Progenitor cell of endocrine pancreas (in vitro differentiated cells): ENCODE results near the gene CPZ. TPM values are rescaled to one million over a fixed set of nuclear protein-coding genes. Genes with fewer than 3 reads are reported as not detected.
A peak's percentile ranks its signal among the peaks of the same experiment; 100 is the strongest.

Experiments used
- DNase-seq: peaks from one replicate; pipeline ENCODE4 v3.0.0; 2021; ENCODE audit warnings: low spot score; ENCODE audit not compliant: unreplicated experiment
- H3K27ac Mint-ChIP-seq: 2 replicates; pipeline ENCODE4 v1.8.0; 2021; ENCODE audit warnings: mild to moderate bottlenecking, moderate library complexity, mixed read lengths
- H3K27me3 Mint-ChIP-seq: 2 replicates; pipeline ENCODE4 v1.8.0; 2021; ENCODE audit warnings: mixed read lengths
- H3K36me3 Mint-ChIP-seq: 2 replicates; pipeline ENCODE4 v1.8.0; 2022; ENCODE audit warnings: mixed read lengths; ENCODE audit not compliant: insufficient read depth
- H3K4me1 Mint-ChIP-seq: 2 replicates; pipeline ENCODE4 v1.8.0; 2021; ENCODE audit warnings: low read depth, mixed read lengths
- H3K4me3 Mint-ChIP-seq: 2 replicates; pipeline ENCODE4 v1.8.0; 2021; ENCODE audit warnings: low read depth, mild to moderate bottlenecking, moderate library complexity, mixed read lengths
- H3K9me3 Mint-ChIP-seq: 2 replicates; pipeline ENCODE4 v1.8.0; 2021; ENCODE audit warnings: low read depth, mixed read lengths
- CTCF ChIP-seq: fragments of 200-600 bp; sonication (generic); IDR thresholded peaks from one replicate; pipeline ENCODE4 v1.5.0; 2021; ENCODE audit warnings: antibody characterized with exemption, mild to moderate bottlenecking; ENCODE audit not compliant: unreplicated experiment
- total RNA-seq: library from RNA; stranded (reverse); gene quantifications from 2 replicates; pipeline ENCODE4 v1.2.1, GENCODE V29; 2021

CPZ gene
- total RNA-seq, 1 donor from 2014 or later: 0.19 TPM

- Mint-ChIP-seq H3K36me3 (no peaks in the 10 kb centered on the region), H3K4me3 (no peak overlapping the region), H3K27me3 (peaks cover 50% of the 10 kb centered on the region), H3K4me1 (peaks cover 2% of the 10 kb centered on the region), H3K9me3 (no peaks in the 10 kb centered on the region), H3K27ac (peak overlapping the region; percentile 23)
- no peak for DNase-seq
- TF ChIP-seq CTCF: no peak
These were observed 71.7 kb downstream of the CPZ start for GRCh38 chr4:8664031-8664805.

DNA sequence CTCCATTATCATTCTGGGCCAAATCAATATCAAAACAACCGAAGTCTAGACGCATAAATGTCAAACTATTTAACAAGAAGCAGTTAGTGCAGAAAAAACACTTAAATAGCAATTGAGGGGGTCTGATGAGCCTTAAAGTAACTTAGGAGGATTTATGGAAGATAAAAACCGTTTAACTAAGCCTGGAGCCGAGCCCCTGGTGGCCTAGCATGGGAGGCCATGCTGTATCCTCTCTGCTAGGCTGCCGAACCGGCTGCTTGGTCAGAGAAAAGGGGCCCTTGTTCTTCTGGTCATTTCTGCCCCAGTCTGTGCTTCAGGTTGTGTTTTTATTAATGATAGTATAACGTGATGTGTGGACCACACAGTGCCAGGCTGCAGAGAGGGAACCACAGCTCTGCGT is 72.4 kb downstream of the CPZ start:
- H3K27ac Mint-ChIP-seq: no peak overlapping the region
- no peak for DNase-seq
- peak; percentile 29 for TF ChIP-seq CTCF
- no peak overlapping the region for H3K4me3 Mint-ChIP-seq
- H3K27me3 Mint-ChIP-seq: peaks cover 54% of the 10 kb centered on the region
- H3K4me1 Mint-ChIP-seq: peaks cover 2% of the 10 kb centered on the region
- H3K9me3 Mint-ChIP-seq: no peaks in the 10 kb centered on the region
- H3K36me3 Mint-ChIP-seq: no peaks in the 10 kb centered on the region

DNA sequence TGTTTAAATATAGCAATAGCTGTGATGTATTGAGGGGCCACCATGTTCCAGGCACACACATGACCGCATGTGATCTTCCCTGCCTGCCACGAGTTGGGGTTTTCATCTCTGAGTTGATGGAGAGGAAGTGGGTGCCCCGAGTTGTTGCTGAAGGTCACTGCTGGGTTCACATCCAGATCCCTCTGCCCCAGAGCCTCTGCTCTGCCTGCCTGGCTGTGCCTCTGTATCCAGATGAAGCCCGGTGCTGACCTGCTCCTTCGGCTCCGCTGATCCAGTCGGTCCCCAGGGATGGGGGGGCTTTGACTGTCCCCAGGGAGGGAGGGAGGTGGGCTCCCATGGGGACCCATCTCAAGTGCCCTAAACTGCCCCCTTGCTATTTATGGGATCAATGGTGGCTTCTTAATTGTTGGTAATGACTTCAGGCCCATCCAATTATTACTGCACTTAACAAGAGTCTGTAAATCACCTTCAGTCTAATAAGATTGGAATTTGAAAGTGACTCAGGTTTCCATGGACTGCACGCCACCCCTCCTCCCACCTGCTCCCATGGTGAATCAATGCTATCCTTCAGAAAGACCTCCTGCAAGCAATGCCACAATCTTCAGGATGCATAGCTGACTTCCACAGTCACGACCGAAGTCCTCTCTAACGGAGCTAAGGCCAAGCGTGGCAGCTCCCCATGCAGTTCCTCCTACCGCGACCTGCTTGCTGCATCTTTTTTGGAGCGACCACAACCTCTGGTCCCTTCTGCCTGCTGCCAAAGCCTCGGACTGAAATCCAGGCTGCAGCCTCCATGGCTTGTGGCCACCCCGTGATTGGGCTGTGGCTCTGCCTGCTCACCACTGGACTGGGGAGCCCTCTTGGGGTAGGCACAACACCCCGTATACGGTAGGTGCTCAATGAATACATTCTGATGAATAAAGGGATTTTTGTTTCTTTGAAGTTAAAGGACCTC is 73.1 kb downstream of the CPZ start:
- Mint-ChIP-seq H3K27ac (no peak overlapping the region), H3K4me3 (no peak overlapping the region), H3K27me3 (peaks cover 52% of the 10 kb centered on the region), H3K36me3 (no peaks in the 10 kb centered on the region), H3K4me1 (no peaks in the 10 kb centered on the region), H3K9me3 (no peaks in the 10 kb centered on the region)
- TF ChIP-seq CTCF: no peak
- DNase-seq: no peak

GRCh38 chr4:8666581-8666980 is 74.0 kb downstream of the CPZ start:
- no peaks in the 10 kb centered on the region for H3K9me3 Mint-ChIP-seq
- no peaks in the 10 kb centered on the region for H3K4me1 Mint-ChIP-seq
- H3K27me3 Mint-ChIP-seq: peaks cover 59% of the 10 kb centered on the region
- H3K36me3 Mint-ChIP-seq: no peaks in the 10 kb centered on the region
- DNase-seq: no peak
- H3K4me3 Mint-ChIP-seq: no peak overlapping the region
- H3K27ac Mint-ChIP-seq: no peak overlapping the region
- no peak for TF ChIP-seq CTCF

Other genes starting within 250 kb of the CPZ start
- gene ACOX3, start 152.0 kb upstream of the CPZ start, total RNA-seq: 22.6 and 25.3 TPM in 2 replicates
- 29.1 and 31.0 TPM in 2 replicates for gene TRMT44, start 152.0 kb upstream of the CPZ start, total RNA-seq
- 0.31 TPM in 1 of 2 replicates, not detected in the other for gene GPR78, start 12.4 kb upstream of the CPZ start, total RNA-seq